ENCODE results near the gene METTL25B. TPM values are rescaled to one million over a fixed set of nuclear protein-coding genes. Genes with fewer than 3 reads are reported as not detected.

Gene METTL25B
- total RNA-seq = 11.0 and 12.9 TPM in 2 replicates

GRCh38 chr1:156727926-156728598 is at the start of gene METTL25B:
METTL25B (plus strand) TSS chr1:156728469; CDS start chr1:156729105, 636 bp downstream.

GRCh38 chr1:156705321-156705917 is 22.9 kb upstream of the METTL25B start, which contains the start of gene CRABP2:
CRABP2 (minus strand) TSS chr1:156705583; CDS start chr1:156705446, 137 bp downstream.

GRCh38 chr1:156728599-156729462 is 562 bp downstream of the METTL25B start, which contains the start of gene ISG20L2:
ISG20L2 (minus strand) TSS chr1:156728766; CDS start chr1:156727652, 1,114 bp downstream.

GRCh38 chr1:156740741-156741480 is 12.6 kb downstream of the METTL25B start, which contains the start of gene MRPL24:
MRPL24 (minus strand) TSS chr1:156741088; CDS start chr1:156738704, 2,384 bp downstream.

GRCh38 chr1:156751451-156751756 is 23.1 kb downstream of the METTL25B start, which contains the start of gene HDGF:
HDGF (minus strand) TSS chr1:156751675; CDS start chr1:156751429, 246 bp downstream.

GRCh38 chr1:156767101-156767878 is 39.0 kb downstream of the METTL25B start, which contains the start of gene PRCC:
PRCC (plus strand) TSS chr1:156767535; CDS start chr1:156767772, 237 bp downstream.

Other genes with a start within 250 kb of the METTL25B start
- 3.6 and 4.5 TPM in 2 replicates for gene MEF2D, start 227.7 kb upstream of the METTL25B start, total RNA-seq
- 1.3 and 3.6 TPM in 2 replicates for gene IQGAP3, start 155.9 kb upstream of the METTL25B start, total RNA-seq
- not detected in 2 replicates for gene TTC24, start 148.7 kb upstream of the METTL25B start, total RNA-seq
- 36.7 and 56.6 TPM in 2 replicates for gene NAXE, start 136.7 kb upstream of the METTL25B start, total RNA-seq
- gene GPATCH4, start 127.0 kb upstream of the METTL25B start, total RNA-seq = 5.4 and 8.2 TPM in 2 replicates
- 0.16 TPM in 1 of 2 replicates, not detected in the other for gene HAPLN2, start 109.1 kb upstream of the METTL25B start, total RNA-seq
- not detected in 2 replicates for gene BCAN, start 86.4 kb upstream of the METTL25B start, total RNA-seq
- 30.8 and 63.4 TPM in 2 replicates for gene NES, start 51.1 kb upstream of the METTL25B start, total RNA-seq
- gene CRABP2, start 22.9 kb upstream of the METTL25B start, total RNA-seq = 80.6 and 167 TPM in 2 replicates
- 5.1 and 5.5 TPM in 2 replicates for gene ISG20L2, start 297 bp downstream of the METTL25B start, total RNA-seq
- 41.3 and 43.3 TPM in 2 replicates for gene MRPL24, start 12.6 kb downstream of the METTL25B start, total RNA-seq
- gene HDGF, start 23.2 kb downstream of the METTL25B start, total RNA-seq = 98.5 and 133 TPM in 2 replicates
- 6.4 and 9.5 TPM in 2 replicates for gene PRCC, start 39.1 kb downstream of the METTL25B start, total RNA-seq
- 0.32 TPM in 1 of 2 replicates, not detected in the other for gene SH2D2A, start 88.4 kb downstream of the METTL25B start, total RNA-seq
- under 0.01 TPM in 1 of 2 replicates, not detected in the other for gene INSRR, start 130.6 kb downstream of the METTL25B start, total RNA-seq
- 0.09 and 0.16 TPM in 2 replicates for gene NTRK1, start 132.4 kb downstream of the METTL25B start, total RNA-seq
- gene PEAR1, start 165.2 kb downstream of the METTL25B start, total RNA-seq = 0.09 and 2.5 TPM in 2 replicates
- gene LRRC71, start 192.2 kb downstream of the METTL25B start, total RNA-seq = not detected in 2 replicates